OCI-LY7 (cell line): ENCODE data around the gene PPM1L. TPM values are rescaled to one million over a fixed set of nuclear protein-coding genes. Genes with fewer than 3 reads are reported as not detected.

Experiments used
- BruUV-seq: library from RNA; stranded (reverse); fragments of 400-500 nt; replicated peaks from 2 replicates; lab custom pipeline; 2021; lab: Mats Ljungman, UMichigan
- CTCF ChIA-PET: fragments of 300-600 bp; sonication (Branson Sonifier 250); formaldehyde crosslinking; loops from one replicate; lab custom pipeline; 2022; ENCODE audit warnings: antibody characterized with exemption; ENCODE audit not compliant: unreplicated experiment; lab: Charles Lee
- POLR2A ChIA-PET: fragments of 300-600 bp; sonication (Branson Sonifier 250); formaldehyde crosslinking; loops from one replicate; lab custom pipeline; 2022; ENCODE audit warnings: antibody characterized with exemption; lab: Charles Lee
- DNase-seq: peaks from one replicate; pipeline ENCODE4 v3.0.0-alpha.2; 2015; ENCODE audit warnings: low spot score
- H2AFZ ChIP-seq: fragments of 200-600 bp; sonication (generic), shearing (Covaris generic); 2 replicates; pipeline ENCODE4 v1.6.1; 2014; ENCODE audit warnings: mild to moderate bottlenecking, antibody characterized with exemption, low read length, moderate library complexity
- H3K27ac ChIP-seq: fragments of 200-600 bp; sonication (generic); 2 replicates; pipeline ENCODE4 v1.5.1; 2014; ENCODE audit warnings: mixed run types, low read depth, mild to moderate bottlenecking, moderate library complexity, low read length, inconsistent platforms; ENCODE audit not compliant: poor library complexity, severe bottlenecking
- H3K36me3 ChIP-seq: fragments of 200-600 bp; sonication (generic); 2 replicates; pipeline ENCODE4 v1.6.1; 2014; ENCODE audit warnings: mild to moderate bottlenecking, antibody characterized with exemption, low read length, moderate library complexity, mixed read lengths; ENCODE audit not compliant: insufficient read depth
- H3K4me1 ChIP-seq: fragments of 200-600 bp; sonication (generic); 2 replicates; pipeline ENCODE4 v1.5.1; 2014; ENCODE audit warnings: mild to moderate bottlenecking, low read length; ENCODE audit not compliant: insufficient read depth, poor library complexity, severe bottlenecking
- H3K4me2 ChIP-seq: fragments of 200-600 bp; sonication (generic); 2 replicates; pipeline ENCODE4 v1.6.1; 2014; ENCODE audit warnings: mild to moderate bottlenecking, low read length
- H3K4me3 ChIP-seq: fragments of 200-600 bp; sonication (generic); 2 replicates; pipeline ENCODE4 v1.5.1; 2014; ENCODE audit warnings: mild to moderate bottlenecking, low read depth, low read length; ENCODE audit not compliant: poor library complexity, severe bottlenecking
- H3K79me2 ChIP-seq: fragments of 200-600 bp; sonication (generic); 2 replicates; pipeline ENCODE4 v1.6.1; 2016; ENCODE audit warnings: low read depth, mild to moderate bottlenecking, low read length, moderate library complexity, mixed read lengths; ENCODE audit not compliant: insufficient read depth
- H3K9me2 ChIP-seq: fragments of 200-600 bp; sonication (generic); 2 replicates; pipeline ENCODE4 v1.6.1; 2016; ENCODE audit warnings: mild to moderate bottlenecking, low read length, mixed read lengths; ENCODE audit not compliant: insufficient read depth
- H3K9me3 ChIP-seq: fragments of 200-600 bp; sonication (generic); 2 replicates; pipeline ENCODE4 v1.6.1; 2014; ENCODE audit warnings: mild to moderate bottlenecking, mixed run types, low read length, mixed read lengths
- H4K20me1 ChIP-seq: fragments of 200-600 bp; sonication (generic); 2 replicates; pipeline ENCODE4 v1.6.1; 2014; ENCODE audit warnings: mild to moderate bottlenecking, antibody characterized with exemption, low read length, moderate library complexity, mixed read lengths; ENCODE audit not compliant: insufficient read depth
- CTCF ChIP-seq: fragments of 200-600 bp; sonication (generic); conservative IDR thresholded peaks from 2 replicates; pipeline ENCODE4 v1.5.1; 2014; ENCODE audit warnings: mild to moderate bottlenecking, antibody characterized with exemption, low read length, moderate library complexity, mixed read lengths
- EZH2phosphoT487 ChIP-seq: fragments of 200-600 bp; sonication (generic); IDR thresholded peaks from 2 replicates; pipeline ENCODE4 v1.6.1; 2018; ENCODE audit warnings: low read depth, borderline replicate concordance, mild to moderate bottlenecking, mixed run types, antibody characterized with exemption, low read length, moderate library complexity, mixed read lengths
- intact Hi-C: fragments of 100-400 bp; cut with micrococcal nuclease; formaldehyde crosslinking; loops from one replicate; pipeline ENCODE4 v1.10.0; 2022; ENCODE audit not compliant: unreplicated experiment
- total RNA-seq, 2 experiments: library from RNA; depleted of rRNA in 1 of 2; stranded (reverse); fragments of >200 nt in 1 of 2; shearing (Covaris generic) in 1 of 2; gene quantifications; 2 replicates each; pipeline ENCODE4 v1.2.3, GENCODE V29; 2014 to 2022

PPM1L gene
- total RNA-seq, 2 experiments from 2014 or later, result 10.3 to 14.7 TPM

DNA sequence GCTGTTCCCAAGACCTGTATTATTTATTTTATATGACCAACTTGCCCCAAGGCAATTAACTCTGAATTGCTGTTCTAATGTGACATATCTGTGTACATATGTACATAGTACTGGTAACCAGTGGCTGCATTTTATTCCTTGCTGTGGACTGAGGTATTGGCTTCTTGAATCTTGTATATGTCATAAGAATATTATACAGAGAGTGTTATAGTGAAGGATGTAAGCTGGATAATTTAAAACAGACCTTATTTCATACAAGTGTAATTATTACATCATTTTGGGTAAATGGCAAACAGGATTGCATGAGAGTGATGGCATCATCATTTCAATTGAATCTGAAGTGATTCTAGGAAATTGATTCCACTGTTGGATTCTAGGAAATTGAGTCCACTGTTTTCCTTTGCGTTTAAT, 316.2 kb downstream of the PPM1L start:
- no peak for DNase-seq
- H2AFZ ChIP-seq, result no peak overlapping the region
- intact Hi-C loops, result loop anchor here (10.0 kb wide), 1 partner anchor 507 kb away; the partner anchor contains the start of gene KPNA4
- BruUV-seq, result no TSS peak
- no peaks in the 10 kb centered on the region for H4K20me1 ChIP-seq
- no peaks in the 10 kb centered on the region for H3K9me3 ChIP-seq
- ChIA-PET CTCF (no interaction called here), POLR2A (interaction anchor here (0.7 to 1.8 kb wide), 4 partner anchors 10 to 128 kb away, joined by 3 to 10 read pairs (median 3); no protein-coding TSS in a partner anchor)
- no peaks in the 10 kb centered on the region for H3K79me2 ChIP-seq
- no peak overlapping the region for H3K27ac ChIP-seq
- peaks cover 46% of the 10 kb centered on the region for H3K4me1 ChIP-seq
- no peaks in the 10 kb centered on the region for H3K36me3 ChIP-seq
- TF ChIP-seq CTCF (no peak), EZH2phosphoT487 (no peak)
- no peaks in the 10 kb centered on the region for H3K9me2 ChIP-seq
- no peak overlapping the region for H3K4me3 ChIP-seq
- no peak overlapping the region for H3K4me2 ChIP-seq

DNA sequence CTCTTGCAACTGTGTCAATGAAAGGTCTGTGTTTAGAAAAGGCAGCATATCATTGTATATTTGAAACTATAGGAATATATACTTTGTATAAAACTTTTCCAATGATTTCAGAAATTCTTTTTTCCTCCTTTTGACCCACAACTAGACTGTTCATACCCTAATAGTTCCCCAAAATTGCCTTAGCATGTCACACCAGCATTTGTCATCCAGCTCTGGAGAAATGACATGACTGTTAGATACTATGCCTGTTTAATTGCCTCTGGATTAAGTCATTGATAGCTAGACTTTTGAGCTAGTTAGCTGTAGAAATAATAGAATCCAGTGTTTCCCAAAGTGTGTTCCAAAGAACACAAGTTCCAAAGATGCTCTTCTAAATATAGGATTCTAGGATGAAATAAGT, 316.7 kb downstream of the PPM1L start:
- POLR2A ChIA-PET, result interaction anchor here (0.6 to 2.0 kb wide), 2 partner anchors 10 to 11 kb away, joined by 3 to 8 read pairs; no protein-coding TSS in a partner anchor
- H3K9me2 ChIP-seq, result no peaks in the 10 kb centered on the region
- H4K20me1 ChIP-seq, result no peaks in the 10 kb centered on the region
- no peak overlapping the region for H3K4me2 ChIP-seq
- H3K4me1 ChIP-seq, result peaks cover 41% of the 10 kb centered on the region
- intact Hi-C loops, result loop anchor here (10.0 kb wide), 1 partner anchor 508 kb away; the partner anchor contains the start of gene KPNA4
- no peaks in the 10 kb centered on the region for H3K36me3 ChIP-seq
- no TSS peak for BruUV-seq
- DNase-seq, result no peak
- no peak overlapping the region for H3K4me3 ChIP-seq
- no peak for TF ChIP-seq CTCF
- TF ChIP-seq EZH2phosphoT487, result no peak
- CTCF ChIA-PET, result no interaction called here
- no peaks in the 10 kb centered on the region for H3K79me2 ChIP-seq
- H3K27ac ChIP-seq, result no peak overlapping the region
- no peak overlapping the region for H2AFZ ChIP-seq
- H3K9me3 ChIP-seq, result no peaks in the 10 kb centered on the region

DNA sequence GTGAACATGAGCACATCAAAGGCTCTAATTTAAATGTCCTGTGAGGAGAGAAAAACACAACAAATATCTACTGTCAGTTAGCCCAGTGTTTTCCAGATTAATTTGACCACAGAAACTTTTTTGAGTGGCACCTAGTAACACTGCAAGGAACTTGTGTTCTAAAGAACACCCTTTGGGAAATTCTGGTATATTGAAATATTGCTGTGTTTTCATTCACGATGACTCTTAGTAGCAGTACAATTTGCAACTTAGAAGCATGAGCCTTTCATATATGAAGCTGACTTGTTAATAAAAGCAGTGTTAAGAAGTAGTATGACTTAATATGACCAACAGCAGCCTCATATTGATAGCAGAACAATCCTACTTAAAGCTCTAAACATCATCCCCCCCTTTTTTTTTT, 317.1 kb downstream of the PPM1L start:
- H4K20me1 ChIP-seq, result no peaks in the 10 kb centered on the region
- TF ChIP-seq CTCF (no peak), EZH2phosphoT487 (no peak)
- no TSS peak for BruUV-seq
- peaks cover 36% of the 10 kb centered on the region for H3K4me1 ChIP-seq
- H3K27ac ChIP-seq, result no peak overlapping the region
- ChIA-PET POLR2A (interaction anchor here (0.6 to 2.0 kb wide), 4 partner anchors 9 to 149 kb away, joined by 3 to 8 read pairs (median 3); partner anchors contain the start of gene NMD3), CTCF (no interaction called here)
- no peaks in the 10 kb centered on the region for H3K9me2 ChIP-seq
- H3K4me3 ChIP-seq, result no peak overlapping the region
- no peaks in the 10 kb centered on the region for H3K36me3 ChIP-seq
- H2AFZ ChIP-seq, result no peak overlapping the region
- H3K79me2 ChIP-seq, result no peaks in the 10 kb centered on the region
- intact Hi-C loops, result loop anchor here (10.0 kb wide), 1 partner anchor 508 kb away; the partner anchor contains the start of gene KPNA4
- no peaks in the 10 kb centered on the region for H3K9me3 ChIP-seq
- DNase-seq, result no peak
- H3K4me2 ChIP-seq, result no peak overlapping the region
